ENCODE data around the gene GPI. TPM values are rescaled to one million over a fixed set of nuclear protein-coding genes. Genes with fewer than 3 reads are reported as not detected.

GPI gene
- total RNA-seq, 4 donors from 2014 or later: 41.5 to 120 (median 95.2) TPM

GRCh38 chr19:34351382-34351826, 13.6 kb upstream of the GPI start:
- Histone ChIP-seq H3K36me3 (no peaks in the 10 kb centered on the region), H3K27ac (no peak overlapping the region), H3K4me3 (no peak overlapping the region), H3K4me1 (no peaks in the 10 kb centered on the region), H3K27me3 (no peaks in the 10 kb centered on the region), H3K9me3 (no peaks in the 10 kb centered on the region)
- TF ChIP-seq CTCF (IDR thresholded peaks at IDR 0.05) (no peak), POLR2A (IDR thresholded peaks at IDR 0.05) (no peak)
- no peak for DNase-seq
- intact Hi-C loops (cut with DNase I; ENCODE audit: low total_unique reads): no loop called here

GRCh38 chr19:34353546-34353945, 11.4 kb upstream of the GPI start:
- TF ChIP-seq POLR2A (IDR thresholded peaks at IDR 0.05) (no peak), CTCF (IDR thresholded peaks at IDR 0.05) (no peak)
- intact Hi-C loops (cut with DNase I; ENCODE audit: low total_unique reads): no loop called here
- DNase-seq: no peak
- Histone ChIP-seq H3K27ac (no peak overlapping the region), H3K4me3 (no peak overlapping the region), H3K4me1 (no peaks in the 10 kb centered on the region), H3K9me3 (no peaks in the 10 kb centered on the region), H3K27me3 (no peaks in the 10 kb centered on the region), H3K36me3 (no peaks in the 10 kb centered on the region)

GRCh38 chr19:34355201-34355600, 9.8 kb upstream of the GPI start:
- no peaks in the 10 kb centered on the region for H3K4me1 ChIP-seq
- no peaks in the 10 kb centered on the region for H3K9me3 ChIP-seq

GRCh38 chr19:34356875-34357274, 8.1 kb upstream of the GPI start:
- intact Hi-C loops (cut with DNase I; ENCODE audit: low total_unique reads): no loop called here
- no peaks in the 10 kb centered on the region for H3K9me3 ChIP-seq

More at GRCh38 chr19:34355201-34355600, 9.8 kb upstream of the GPI start:
- Histone ChIP-seq H3K27me3 (no peaks in the 10 kb centered on the region), H3K27ac (no peak overlapping the region), H3K36me3 (no peaks in the 10 kb centered on the region), H3K4me3 (no peak overlapping the region)
- no peak for DNase-seq
- no peak for TF ChIP-seq POLR2A (IDR thresholded peaks at IDR 0.05)
- TF ChIP-seq CTCF (IDR thresholded peaks at IDR 0.05): no peak
- intact Hi-C loops (cut with DNase I; ENCODE audit: low total_unique reads): no loop called here

GRCh38 chr19:34357431-34357830, 7.6 kb upstream of the GPI start:
- Histone ChIP-seq H3K4me3 (no peak overlapping the region), H3K9me3 (no peaks in the 10 kb centered on the region), H3K36me3 (no peaks in the 10 kb centered on the region), H3K27me3 (no peaks in the 10 kb centered on the region), H3K4me1 (no peaks in the 10 kb centered on the region), H3K27ac (no peak overlapping the region)
- intact Hi-C loops (cut with DNase I; ENCODE audit: low total_unique reads): no loop called here
- no peak for TF ChIP-seq POLR2A (IDR thresholded peaks at IDR 0.05)
- no peak for TF ChIP-seq CTCF (IDR thresholded peaks at IDR 0.05)
- no peak for DNase-seq

More at GRCh38 chr19:34356875-34357274, 8.1 kb upstream of the GPI start:
- TF ChIP-seq CTCF (IDR thresholded peaks at IDR 0.05): no peak
- no peak for TF ChIP-seq POLR2A (IDR thresholded peaks at IDR 0.05)
- DNase-seq: no peak
- H3K4me3 ChIP-seq: no peak overlapping the region
- no peaks in the 10 kb centered on the region for H3K4me1 ChIP-seq
- no peak overlapping the region for H3K27ac ChIP-seq
- no peaks in the 10 kb centered on the region for H3K27me3 ChIP-seq
- no peaks in the 10 kb centered on the region for H3K36me3 ChIP-seq

Data from uterus (tissue), 4 donors.